WTC11 (cell line): ENCODE results near the gene C3. TPM values are rescaled to one million over a fixed set of nuclear protein-coding genes. Genes with fewer than 3 reads are reported as not detected.

Source experiments
- ATAC-seq: fragments of 200-7000 bp; cut with Tn5 transposase; 2 replicates; pipeline ENCODE4 v1.10.0; 2021; ENCODE audit warnings: mild to moderate bottlenecking, moderate library complexity
- CTCF ChIA-PET: fragments of 300-600 bp; sonication (Branson Sonifier 250); formaldehyde crosslinking; loops from one replicate; lab custom pipeline; 2021; ENCODE audit warnings: antibody characterized with exemption; lab: Charles Lee
- POLR2A ChIA-PET: fragments of 350-600 bp; sonication (Branson Sonifier 250); formaldehyde crosslinking; loops from one replicate; lab custom pipeline; 2021; ENCODE audit warnings: antibody characterized with exemption; lab: Charles Lee
- DNase-seq: peaks from one replicate; pipeline ENCODE4 v3.0.0; 2021; ENCODE audit warnings: low spot score
- H3K27ac Mint-ChIP-seq: 2 replicates; pipeline ENCODE4 v1.8.0; 2021; ENCODE audit warnings: mixed read lengths
- H3K27me3 Mint-ChIP-seq: 2 replicates; pipeline ENCODE4 v1.8.0; 2021; ENCODE audit warnings: low read depth, mild to moderate bottlenecking, moderate library complexity, mixed read lengths
- H3K36me3 Mint-ChIP-seq: 2 replicates; pipeline ENCODE4 v1.8.0; 2021; ENCODE audit warnings: mixed read lengths
- H3K4me1 Mint-ChIP-seq: 2 replicates; pipeline ENCODE4 v1.8.0; 2022; ENCODE audit warnings: mixed read lengths
- H3K4me3 Mint-ChIP-seq: 2 replicates; pipeline ENCODE4 v1.8.0; 2021; ENCODE audit warnings: mild to moderate bottlenecking, moderate library complexity, mixed read lengths
- H3K9me3 Mint-ChIP-seq: 2 replicates; pipeline ENCODE4 v1.8.0; 2021; ENCODE audit warnings: mixed read lengths
- ARID4B ChIP-seq: sonication (generic); formaldehyde crosslinking; IDR thresholded peaks from 2 replicates; pipeline ENCODE4 v1.8.0; 2023; ENCODE audit warnings: missing genetic modification reagents, mild to moderate bottlenecking, borderline replicate concordance
- CREM ChIP-seq: sonication (generic); formaldehyde crosslinking; IDR thresholded peaks from 2 replicates; pipeline ENCODE4 v1.8.1; 2022; ENCODE audit warnings: mild to moderate bottlenecking, missing genetic modification reagents, moderate library complexity
- ERG ChIP-seq: fragments of 250-450 bp; sonication (Bioruptor Pico); IDR thresholded peaks from 2 replicates; pipeline ENCODE4 v1.8.0; 2021; ENCODE audit warnings: mild to moderate bottlenecking
- ESRRA ChIP-seq: sonication (generic); formaldehyde crosslinking; IDR thresholded peaks from 2 replicates; pipeline ENCODE4 v1.8.1; 2022; ENCODE audit warnings: mild to moderate bottlenecking, missing genetic modification reagents, borderline replicate concordance
- GABPB1 ChIP-seq: sonication (generic); formaldehyde crosslinking; IDR thresholded peaks from 2 replicates; pipeline ENCODE4 v1.8.1; 2023; ENCODE audit warnings: mild to moderate bottlenecking, missing genetic modification reagents
- HMGA2 ChIP-seq: fragments of 250-450 bp; sonication (Bioruptor Pico); IDR thresholded peaks from 2 replicates; pipeline ENCODE4 v1.4.0; 2021; ENCODE audit warnings: mild to moderate bottlenecking, moderate library complexity
- NR2C2 ChIP-seq: sonication (generic); formaldehyde crosslinking; IDR thresholded peaks from 2 replicates; pipeline ENCODE4 v1.8.0; 2022; ENCODE audit warnings: mild to moderate bottlenecking, missing genetic modification reagents
- PRDM15 ChIP-seq: sonication (generic); formaldehyde crosslinking; IDR thresholded peaks from 2 replicates; pipeline ENCODE4 v1.8.0; 2022; ENCODE audit warnings: missing genetic modification reagents
- PRRX2 ChIP-seq: fragments of 250-450 bp; sonication (Bioruptor Pico); IDR thresholded peaks from 2 replicates; pipeline ENCODE4 v1.8.0; 2021; ENCODE audit warnings: mild to moderate bottlenecking
- TP53 ChIP-seq: sonication (generic); formaldehyde crosslinking; IDR thresholded peaks from 2 replicates; pipeline ENCODE4 v1.8.1; 2023; ENCODE audit warnings: mild to moderate bottlenecking, missing genetic modification reagents
- ZNF219 ChIP-seq: sonication (generic); formaldehyde crosslinking; IDR thresholded peaks from 2 replicates; pipeline ENCODE4 v1.8.0; 2023; ENCODE audit warnings: missing genetic modification reagents, mild to moderate bottlenecking, borderline replicate concordance
- total RNA-seq: library from RNA; stranded (reverse); gene quantifications from 3 replicates; pipeline ENCODE4 v1.2.3, GENCODE V29; 2021
- TF ChIP-seq, protein P1 (sequence below): fragments of 250-450 bp; sonication (Bioruptor Pico); IDR thresholded peaks from 2 replicates; pipeline ENCODE4 v2.1.2; 2022; ENCODE audit warnings: mild to moderate bottlenecking, moderate library complexity
- TF ChIP-seq, protein P2 (sequence below): sonication (generic); formaldehyde crosslinking; IDR thresholded peaks from 2 replicates; pipeline ENCODE4 v1.8.1; 2022; ENCODE audit warnings: low read depth, missing genetic modification reagents, borderline replicate concordance
- TF ChIP-seq, protein P3 (sequence below): fragments of 250-450 bp; sonication (Bioruptor Pico); IDR thresholded peaks from 2 replicates; pipeline ENCODE4 v1.9.0; 2021; ENCODE audit warnings: mild to moderate bottlenecking
- TF ChIP-seq, protein P4 (sequence below): sonication (generic); formaldehyde crosslinking; IDR thresholded peaks from 2 replicates; pipeline ENCODE4 v1.8.0; 2022; ENCODE audit warnings: mild to moderate bottlenecking, missing genetic modification reagents

C3 gene
- total RNA-seq, 1 experiment from 2014 or later, result 7.0 TPM

GRCh38 chr19:6730153-6730804 lies 9.8 kb upstream of the C3 start (continued):
- TF ChIP-seq, protein P1, sequence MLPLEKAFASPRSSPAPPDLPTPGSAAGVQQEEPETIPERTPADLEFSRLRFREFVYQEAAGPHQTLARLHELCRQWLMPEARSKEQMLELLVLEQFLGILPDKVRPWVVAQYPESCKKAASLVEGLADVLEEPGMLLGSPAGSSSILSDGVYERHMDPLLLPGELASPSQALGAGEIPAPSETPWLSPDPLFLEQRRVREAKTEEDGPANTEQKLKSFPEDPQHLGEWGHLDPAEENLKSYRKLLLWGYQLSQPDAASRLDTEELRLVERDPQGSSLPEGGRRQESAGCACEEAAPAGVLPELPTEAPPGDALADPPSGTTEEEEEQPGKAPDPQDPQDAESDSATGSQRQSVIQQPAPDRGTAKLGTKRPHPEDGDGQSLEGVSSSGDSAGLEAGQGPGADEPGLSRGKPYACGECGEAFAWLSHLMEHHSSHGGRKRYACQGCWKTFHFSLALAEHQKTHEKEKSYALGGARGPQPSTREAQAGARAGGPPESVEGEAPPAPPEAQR, result no peak
- TF ChIP-seq GABPB1 (CRISPR knock-in tag), result no peak

DNA sequence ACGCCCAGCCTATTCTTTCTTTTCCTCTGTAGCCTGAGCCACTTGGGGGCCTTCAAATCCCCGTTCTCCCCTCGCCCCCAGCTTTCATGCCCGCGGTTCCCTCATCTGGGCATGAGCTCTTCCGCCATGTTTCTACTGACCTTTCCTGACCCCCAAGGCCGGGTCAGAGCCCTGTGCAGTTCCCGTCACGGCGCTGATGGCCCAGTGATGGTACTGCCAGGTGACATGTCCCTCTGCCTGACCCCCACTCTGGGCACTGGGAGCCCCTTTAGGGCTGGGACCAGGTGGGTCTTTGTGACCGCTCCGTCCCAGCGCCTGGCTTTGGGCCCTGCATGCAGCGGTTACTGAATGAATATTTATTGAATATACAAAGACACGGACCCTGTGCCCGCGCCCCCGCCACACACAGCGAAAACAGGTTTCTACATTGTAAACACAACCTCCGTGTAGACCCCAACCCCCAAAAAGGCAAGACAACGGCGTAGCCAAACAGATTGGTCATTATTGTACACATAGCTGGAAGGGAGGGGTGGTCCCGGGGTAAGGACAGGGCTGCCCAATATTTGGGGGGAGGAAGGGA lies 9.2 kb upstream of the C3 start:
- ChIA-PET CTCF (no interaction called here), POLR2A (interaction anchor here (0.5 kb wide), 1 partner anchor 23 kb away, joined by 3 read pairs; no protein-coding TSS in a partner anchor)
- TF ChIP-seq, protein P2, sequence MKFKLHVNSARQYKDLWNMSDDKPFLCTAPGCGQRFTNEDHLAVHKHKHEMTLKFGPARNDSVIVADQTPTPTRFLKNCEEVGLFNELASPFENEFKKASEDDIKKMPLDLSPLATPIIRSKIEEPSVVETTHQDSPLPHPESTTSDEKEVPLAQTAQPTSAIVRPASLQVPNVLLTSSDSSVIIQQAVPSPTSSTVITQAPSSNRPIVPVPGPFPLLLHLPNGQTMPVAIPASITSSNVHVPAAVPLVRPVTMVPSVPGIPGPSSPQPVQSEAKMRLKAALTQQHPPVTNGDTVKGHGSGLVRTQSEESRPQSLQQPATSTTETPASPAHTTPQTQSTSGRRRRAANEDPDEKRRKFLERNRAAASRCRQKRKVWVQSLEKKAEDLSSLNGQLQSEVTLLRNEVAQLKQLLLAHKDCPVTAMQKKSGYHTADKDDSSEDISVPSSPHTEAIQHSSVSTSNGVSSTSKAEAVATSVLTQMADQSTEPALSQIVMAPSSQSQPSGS (CRISPR knock-in tag), result no peak
- TF ChIP-seq PRRX2, result no peak
- no peak for TF ChIP-seq ERG
- no peak for TF ChIP-seq NR2C2
- no peak for TF ChIP-seq TP53 (CRISPR knock-in tag)
- no peak for TF ChIP-seq ARID4B (CRISPR knock-in tag)
- TF ChIP-seq, protein P3, sequence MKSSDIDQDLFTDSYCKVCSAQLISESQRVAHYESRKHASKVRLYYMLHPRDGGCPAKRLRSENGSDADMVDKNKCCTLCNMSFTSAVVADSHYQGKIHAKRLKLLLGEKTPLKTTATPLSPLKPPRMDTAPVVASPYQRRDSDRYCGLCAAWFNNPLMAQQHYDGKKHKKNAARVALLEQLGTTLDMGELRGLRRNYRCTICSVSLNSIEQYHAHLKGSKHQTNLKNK (CRISPR knock-in tag), result no peak
- no peak for TF ChIP-seq ZNF219 (CRISPR knock-in tag)
- no peak for TF ChIP-seq ESRRA (CRISPR knock-in tag)
- no peak for TF ChIP-seq CREM (CRISPR knock-in tag)
- no peak for TF ChIP-seq PRDM15 (CRISPR knock-in tag)
- TF ChIP-seq, protein P4, sequence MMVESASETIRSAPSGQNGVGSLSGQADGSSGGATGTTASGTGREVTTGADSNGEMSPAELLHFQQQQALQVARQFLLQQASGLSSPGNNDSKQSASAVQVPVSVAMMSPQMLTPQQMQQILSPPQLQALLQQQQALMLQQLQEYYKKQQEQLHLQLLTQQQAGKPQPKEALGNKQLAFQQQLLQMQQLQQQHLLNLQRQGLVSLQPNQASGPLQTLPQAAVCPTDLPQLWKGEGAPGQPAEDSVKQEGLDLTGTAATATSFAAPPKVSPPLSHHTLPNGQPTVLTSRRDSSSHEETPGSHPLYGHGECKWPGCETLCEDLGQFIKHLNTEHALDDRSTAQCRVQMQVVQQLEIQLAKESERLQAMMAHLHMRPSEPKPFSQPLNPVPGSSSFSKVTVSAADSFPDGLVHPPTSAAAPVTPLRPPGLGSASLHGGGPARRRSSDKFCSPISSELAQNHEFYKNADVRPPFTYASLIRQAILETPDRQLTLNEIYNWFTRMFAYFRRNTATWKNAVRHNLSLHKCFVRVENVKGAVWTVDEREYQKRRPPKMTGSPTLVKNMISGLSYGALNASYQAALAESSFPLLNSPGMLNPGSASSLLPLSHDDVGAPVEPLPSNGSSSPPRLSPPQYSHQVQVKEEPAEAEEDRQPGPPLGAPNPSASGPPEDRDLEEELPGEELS, result no peak
- no peak for TF ChIP-seq HMGA2 (CRISPR knock-in tag)
- H3K4me1 Mint-ChIP-seq, result peaks cover 4% of the 10 kb centered on the region; the same call in 1 of the 2 replicates
- 0 out of 2 replicates have a peak, but pooled peaks cover 6% of the 10 kb centered on the region for H3K9me3 Mint-ChIP-seq
- H3K27me3 Mint-ChIP-seq, result no peaks in the 10 kb centered on the region
- DNase-seq, result no peak
- no peak for ATAC-seq
- H3K4me3 Mint-ChIP-seq, result no peak overlapping the region
- H3K36me3 Mint-ChIP-seq, result peaks cover 9% of the 10 kb centered on the region
- H3K27ac Mint-ChIP-seq, result peak overlapping the region; percentile 60; the same call in 1 of the 2 replicates
